NB4 (cell line): ENCODE data around the gene SLC25A17.
"Not testable (repeated sequence)": the region's sequence is repeated elsewhere in the genome, so short reads cannot be mapped to it uniquely, and the experiment has no call there.

Source experiments
- DNase-seq: peaks from one replicate; pipeline ENCODE4 v3.0.0; 2010; ENCODE audit warnings: low read depth
- H3K4me3 ChIP-seq: one replicate; pipeline ENCODE4 v1.5.1; 2011; ENCODE audit warnings: mild to moderate bottlenecking, low read depth, low read length, moderate library complexity
- CTCF ChIP-seq: IDR thresholded peaks from one replicate; pipeline ENCODE4 v1.5.1; 2012; ENCODE audit warnings: low read depth, low read length
- MAX ChIP-seq: IDR thresholded peaks from 2 replicates; pipeline ENCODE4 v1.6.1; 2011; ENCODE audit warnings: low read depth, low read length
- MYC ChIP-seq: IDR thresholded peaks from 2 replicates; pipeline ENCODE4 v1.6.1; 2011; ENCODE audit warnings: low read depth, low read length
- POLR2A ChIP-seq: IDR thresholded peaks from 2 replicates; pipeline ENCODE4 v1.6.1; 2011; ENCODE audit warnings: mild to moderate bottlenecking; ENCODE audit not compliant: insufficient read length; ENCODE audit errors: extremely low read depth

The SLC25A17 gene

GRCh38 chr22:40818747-40819598 is at the start of gene SLC25A17:
TSS of gene SLC25A17 (minus strand) at chr22:40819346. CDS start at chr22:40819248, 98 bp downstream.
- peak; percentile 91 for DNase-seq
- TF ChIP-seq CTCF (peak; percentile 15), MYC (peak; percentile 15; the same call in 1 of the 2 replicates), POLR2A (peak; percentile 39), MAX (peak; percentile 81)
- peak within 1 kb of the TSS; percentile 94 for H3K4me3 ChIP-seq

- not testable (repeated sequence) for DNase-seq, H3K4me3 ChIP-seq
Observed at GRCh38 chr22:40868379-40868778, 49.2 kb upstream of the SLC25A17 start.

- no peak for DNase-seq
- no peak overlapping the region for H3K4me3 ChIP-seq
- TF ChIP-seq POLR2A (no peak), MAX (no peak), MYC (no peak), CTCF (no peak)
Observed at GRCh38 chr22:40867109-40867508, 48.0 kb upstream of the SLC25A17 start.

GRCh38 chr22:40862537-40862936 is 43.4 kb upstream of the SLC25A17 start:
- no peak overlapping the region for H3K4me3 ChIP-seq
- DNase-seq: no peak
- no peak for TF ChIP-seq POLR2A
- TF ChIP-seq MYC: no peak
- TF ChIP-seq MAX: no peak
- TF ChIP-seq CTCF: no peak

GRCh38 chr22:40862013-40862412 is 42.9 kb upstream of the SLC25A17 start, which contains the start of gene DNAJB7:
TSS of gene DNAJB7 (minus strand) at chr22:40862113. CDS start at chr22:40861994, 119 bp downstream.
- no peak within 1 kb of the TSS for H3K4me3 ChIP-seq
- DNase-seq: no peak
- TF ChIP-seq POLR2A (no peak), MAX (no peak), CTCF (no peak), MYC (no peak)

- TF ChIP-seq POLR2A (no peak), MYC (no peak), MAX (no peak), CTCF (no peak)
- no peak for DNase-seq
Observed at GRCh38 chr22:40857309-40857855, 38.2 kb upstream of the SLC25A17 start.

More at GRCh38 chr22:40857309-40857855, 38.2 kb upstream of the SLC25A17 start:
- peak overlapping the region; percentile 97 for H3K4me3 ChIP-seq
